ENCODE data around the gene NYAP2.

GRCh38 chr2:225419033-225419432 is 19.5 kb downstream of the NYAP2 start:
- no peak for TF ChIP-seq CTCF (IDR thresholded peaks at IDR 0.05; ENCODE audit: insufficient read depth, low read length)
- no peak for TF ChIP-seq POLR2AphosphoS5 (IDR thresholded peaks at IDR 0.05; ENCODE audit: low read depth)

Measured in HL-60 (cell line).